ENCODE results near the gene RIMOC1. TPM values are rescaled to one million over a fixed set of nuclear protein-coding genes. Genes with fewer than 3 reads are reported as not detected.

Gene RIMOC1
- polyA plus RNA-seq, 1 donor from 2014 or later, result 18.5 TPM

DNA sequence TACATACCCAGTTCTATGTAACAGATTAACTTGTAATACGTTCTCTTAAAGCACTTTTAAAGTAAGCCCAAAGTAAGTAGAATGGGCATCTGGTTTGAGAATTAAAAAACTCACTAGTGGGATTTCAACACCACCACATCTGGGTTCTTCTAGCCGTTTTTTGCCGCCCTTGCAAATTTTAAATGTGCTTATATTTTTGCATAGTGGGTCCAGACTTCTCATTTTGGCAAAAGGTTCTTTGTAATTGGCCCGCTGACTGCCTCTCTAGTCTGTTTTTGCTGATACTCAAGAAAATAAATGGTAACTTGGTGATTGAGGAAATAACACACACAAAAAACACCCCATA is 20.4 kb downstream of the RIMOC1 start:
- no peaks in the 10 kb centered on the region for H3K27me3 ChIP-seq (ENCODE audit: insufficient read depth, low read depth, low read length)
- H3K9ac ChIP-seq (ENCODE audit: low read length), result no peak overlapping the region
- no peaks in the 10 kb centered on the region for H3K79me2 ChIP-seq (replicated peaks; ENCODE audit: insufficient read depth, low read length)
- no peaks in the 10 kb centered on the region for H3F3A ChIP-seq (ENCODE audit: insufficient read depth, low read length, poor library complexity, severe bottlenecking)
- H3K9me2 ChIP-seq (ENCODE audit: insufficient read depth, low read length), result no peaks in the 10 kb centered on the region
- H4K20me1 ChIP-seq (ENCODE audit: insufficient read depth), result no peaks in the 10 kb centered on the region
- no peak overlapping the region for H3K27ac ChIP-seq (ENCODE audit: low read length)
- no peak overlapping the region for H3K4me2 ChIP-seq (ENCODE audit: low read length)
- no peaks in the 10 kb centered on the region for H3K36me3 ChIP-seq (ENCODE audit: insufficient read depth, low read length)
- no peaks in the 10 kb centered on the region for H3K9me3 ChIP-seq (ENCODE audit: low read length)
- H2AFZ ChIP-seq (ENCODE audit: low read depth, low read length), result no peak overlapping the region
- no peak overlapping the region for H3K4me3 ChIP-seq (ENCODE audit: low read length)
- TF ChIP-seq SMC3 (conservative IDR thresholded peaks at IDR 0.05; ENCODE audit: poor library complexity) (no peak), MXI1 (conservative IDR thresholded peaks at IDR 0.05; ENCODE audit: poor library complexity, severe bottlenecking) (no peak), EP300 (conservative IDR thresholded peaks at IDR 0.05; ENCODE audit: poor library complexity, severe bottlenecking) (no peak), RAD21 (conservative IDR thresholded peaks at IDR 0.05) (no peak), TAF1 (IDR thresholded peaks at IDR 0.05; ENCODE audit: low read depth) (no peak), EZH2 (IDR thresholded peaks at IDR 0.05; ENCODE audit: borderline replicate concordance, insufficient read depth, low read length, poor library complexity, severe bottlenecking) (no peak), POLR2AphosphoS5 (IDR thresholded peaks at IDR 0.05) (no peak)
- TF ChIP-seq, protein P1, sequence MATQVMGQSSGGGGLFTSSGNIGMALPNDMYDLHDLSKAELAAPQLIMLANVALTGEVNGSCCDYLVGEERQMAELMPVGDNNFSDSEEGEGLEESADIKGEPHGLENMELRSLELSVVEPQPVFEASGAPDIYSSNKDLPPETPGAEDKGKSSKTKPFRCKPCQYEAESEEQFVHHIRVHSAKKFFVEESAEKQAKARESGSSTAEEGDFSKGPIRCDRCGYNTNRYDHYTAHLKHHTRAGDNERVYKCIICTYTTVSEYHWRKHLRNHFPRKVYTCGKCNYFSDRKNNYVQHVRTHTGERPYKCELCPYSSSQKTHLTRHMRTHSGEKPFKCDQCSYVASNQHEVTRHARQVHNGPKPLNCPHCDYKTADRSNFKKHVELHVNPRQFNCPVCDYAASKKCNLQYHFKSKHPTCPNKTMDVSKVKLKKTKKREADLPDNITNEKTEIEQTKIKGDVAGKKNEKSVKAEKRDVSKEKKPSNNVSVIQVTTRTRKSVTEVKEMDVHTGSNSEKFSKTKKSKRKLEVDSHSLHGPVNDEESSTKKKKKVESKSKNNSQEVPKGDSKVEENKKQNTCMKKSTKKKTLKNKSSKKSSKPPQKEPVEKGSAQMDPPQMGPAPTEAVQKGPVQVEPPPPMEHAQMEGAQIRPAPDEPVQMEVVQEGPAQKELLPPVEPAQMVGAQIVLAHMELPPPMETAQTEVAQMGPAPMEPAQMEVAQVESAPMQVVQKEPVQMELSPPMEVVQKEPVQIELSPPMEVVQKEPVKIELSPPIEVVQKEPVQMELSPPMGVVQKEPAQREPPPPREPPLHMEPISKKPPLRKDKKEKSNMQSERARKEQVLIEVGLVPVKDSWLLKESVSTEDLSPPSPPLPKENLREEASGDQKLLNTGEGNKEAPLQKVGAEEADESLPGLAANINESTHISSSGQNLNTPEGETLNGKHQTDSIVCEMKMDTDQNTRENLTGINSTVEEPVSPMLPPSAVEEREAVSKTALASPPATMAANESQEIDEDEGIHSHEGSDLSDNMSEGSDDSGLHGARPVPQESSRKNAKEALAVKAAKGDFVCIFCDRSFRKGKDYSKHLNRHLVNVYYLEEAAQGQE (IDR thresholded peaks at IDR 0.05; ENCODE audit: borderline replicate concordance), result no peak
- TF ChIP-seq, protein P2, sequence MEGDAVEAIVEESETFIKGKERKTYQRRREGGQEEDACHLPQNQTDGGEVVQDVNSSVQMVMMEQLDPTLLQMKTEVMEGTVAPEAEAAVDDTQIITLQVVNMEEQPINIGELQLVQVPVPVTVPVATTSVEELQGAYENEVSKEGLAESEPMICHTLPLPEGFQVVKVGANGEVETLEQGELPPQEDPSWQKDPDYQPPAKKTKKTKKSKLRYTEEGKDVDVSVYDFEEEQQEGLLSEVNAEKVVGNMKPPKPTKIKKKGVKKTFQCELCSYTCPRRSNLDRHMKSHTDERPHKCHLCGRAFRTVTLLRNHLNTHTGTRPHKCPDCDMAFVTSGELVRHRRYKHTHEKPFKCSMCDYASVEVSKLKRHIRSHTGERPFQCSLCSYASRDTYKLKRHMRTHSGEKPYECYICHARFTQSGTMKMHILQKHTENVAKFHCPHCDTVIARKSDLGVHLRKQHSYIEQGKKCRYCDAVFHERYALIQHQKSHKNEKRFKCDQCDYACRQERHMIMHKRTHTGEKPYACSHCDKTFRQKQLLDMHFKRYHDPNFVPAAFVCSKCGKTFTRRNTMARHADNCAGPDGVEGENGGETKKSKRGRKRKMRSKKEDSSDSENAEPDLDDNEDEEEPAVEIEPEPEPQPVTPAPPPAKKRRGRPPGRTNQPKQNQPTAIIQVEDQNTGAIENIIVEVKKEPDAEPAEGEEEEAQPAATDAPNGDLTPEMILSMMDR (IDR thresholded peaks at IDR 0.05; ENCODE audit: poor library complexity, severe bottlenecking), result no peak

DNA sequence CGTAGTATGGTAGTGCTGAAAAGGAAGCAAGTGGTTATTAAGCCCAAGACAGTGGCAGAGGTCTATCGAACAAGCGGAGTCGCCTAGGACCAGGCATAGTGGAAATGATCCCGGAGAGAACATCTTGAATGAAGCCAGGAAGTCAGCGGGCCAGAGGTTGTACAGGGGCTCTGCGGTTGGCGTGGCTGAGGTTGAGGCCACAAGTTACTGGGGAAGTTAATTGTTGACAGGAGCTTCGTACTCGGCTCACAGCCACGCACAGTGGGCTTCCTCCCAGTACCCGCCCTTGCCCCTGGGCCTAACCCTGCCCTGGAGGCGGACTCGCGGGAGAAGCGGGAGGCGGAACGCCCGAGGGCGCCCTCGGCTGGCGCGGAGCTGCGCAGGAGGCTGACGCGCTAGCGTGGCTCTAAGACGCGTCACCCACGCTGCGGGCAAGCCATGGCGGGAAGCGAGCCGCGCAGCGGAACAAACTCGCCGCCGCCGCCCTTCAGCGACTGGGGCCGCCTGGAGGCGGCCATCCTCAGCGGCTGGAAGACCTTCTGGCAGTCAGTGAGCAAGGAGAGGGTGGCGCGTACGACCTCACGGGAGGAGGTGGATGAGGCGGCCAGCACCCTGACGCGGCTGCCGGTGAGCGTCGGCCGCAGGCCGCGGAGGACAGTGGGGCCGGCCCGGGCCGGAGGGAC is 20.9 kb downstream of the RIMOC1 start, which contains the start of gene FBXO4:
FBXO4 (plus strand) TSS at position 410 of the 683 bp plus-strand sequence; CDS start at position 439, 29 bp downstream.
- Histone ChIP-seq H3F3A (ENCODE audit: insufficient read depth, low read length, poor library complexity, severe bottlenecking) (no peaks in the 10 kb centered on the region), H4K20me1 (ENCODE audit: insufficient read depth) (no peaks in the 10 kb centered on the region), H3K27ac (ENCODE audit: low read length) (no peak within 1 kb of the TSS)

More for the DNA sequence above, 20.9 kb downstream of the RIMOC1 start, which contains the start of gene FBXO4:
- Histone ChIP-seq H3K9me3 (ENCODE audit: low read length) (no peaks in the 10 kb centered on the region), H3K36me3 (ENCODE audit: insufficient read depth, low read length) (no peaks in the 10 kb centered on the region), H3K79me2 (replicated peaks; ENCODE audit: insufficient read depth, low read length) (no peaks in the 10 kb centered on the region), H3K4me2 (ENCODE audit: low read length) (no peak within 1 kb of the TSS), H3K9me2 (ENCODE audit: insufficient read depth, low read length) (no peaks in the 10 kb centered on the region), H3K27me3 (ENCODE audit: insufficient read depth, low read depth, low read length) (no peaks in the 10 kb centered on the region), H3K9ac (ENCODE audit: low read length) (no peak within 1 kb of the TSS), H2AFZ (ENCODE audit: low read depth, low read length) (no peak within 1 kb of the TSS), H3K4me3 (ENCODE audit: low read length) (peak within 1 kb of the TSS; percentile 52)
- TF ChIP-seq EP300 (conservative IDR thresholded peaks at IDR 0.05; ENCODE audit: poor library complexity, severe bottlenecking) (no peak), RAD21 (conservative IDR thresholded peaks at IDR 0.05) (no peak), MXI1 (conservative IDR thresholded peaks at IDR 0.05; ENCODE audit: poor library complexity, severe bottlenecking) (no peak), EZH2 (IDR thresholded peaks at IDR 0.05; ENCODE audit: borderline replicate concordance, insufficient read depth, low read length, poor library complexity, severe bottlenecking) (no peak), SMC3 (conservative IDR thresholded peaks at IDR 0.05; ENCODE audit: poor library complexity) (no peak), TAF1 (IDR thresholded peaks at IDR 0.05; ENCODE audit: low read depth) (no peak)
- TF ChIP-seq, protein P1 (IDR thresholded peaks at IDR 0.05; ENCODE audit: borderline replicate concordance), result no peak
- TF ChIP-seq, protein P2 (IDR thresholded peaks at IDR 0.05; ENCODE audit: poor library complexity, severe bottlenecking), result no peak

Data from neural cell (in vitro differentiated cells).